HepG2 (cell line): ENCODE results near the gene TRPT1. TPM values are rescaled to one million over a fixed set of nuclear protein-coding genes. Genes with fewer than 3 reads are reported as not detected.
A peak's percentile ranks its signal among the peaks of the same experiment; 100 is the strongest.

Experiments used
- ATAC-seq: fragments of 200-7000 bp; cut with Tn5 transposase; 3 replicates; pipeline ENCODE4 v1.9.1; 2020; ENCODE audit warnings: mild to moderate bottlenecking, moderate library complexity
- BruUV-seq: library from RNA; stranded (reverse); fragments of 400-500 nt; replicated peaks from 2 replicates; lab custom pipeline; 2021; lab: Mats Ljungman, UMichigan
- CTCF ChIA-PET: fragments of 300-600 bp; formaldehyde crosslinking; extraction: SDS; loops from one replicate; lab custom pipeline; 2021; ENCODE audit warnings: low total read pairs, inconsistent platforms, low intra/inter-chr PET ratio; lab: Yijun Ruan, JAX
- POLR2A ChIA-PET: fragments of 350-600 bp; sonication (Branson Sonifier 250); formaldehyde crosslinking; loops from one replicate; lab custom pipeline; 2020; ENCODE audit warnings: antibody characterized with exemption, inconsistent platforms; lab: Yijun Ruan, JAX
- DNase-seq: peaks from one replicate; pipeline ENCODE4 v3.0.0-alpha.2; 2015; ENCODE audit warnings: low spot score
- FAIRE-seq: peaks from 3 replicates; lab custom pipeline; 2011; peaks lifted over from hg19 to GRCh38; lab: Jason Lieb, UNC
- H2AFZ ChIP-seq: one replicate; pipeline ENCODE4 v1.6.1; 2011; ENCODE audit warnings: low read length, inconsistent platforms
- H3K27ac ChIP-seq: fragments of 300-600 bp; 3 replicates; pipeline ENCODE4 v1.8.0; 2011; ENCODE audit warnings: mixed run types, mild to moderate bottlenecking, mixed read lengths, low read length, inconsistent platforms; ENCODE audit not compliant: insufficient read depth; ENCODE audit errors: extremely low read length
- H3K27me3 ChIP-seq, 2 experiments: fragments of 200-600 bp in 1 of 2; 2 replicates in 1 of 2; 3 replicates in 1 of 2; pipeline versions ENCODE4 v1.6.0 to v1.8.0; 2011; ENCODE audit warnings: low read length in 2 of 2, mild to moderate bottlenecking in 2 of 2, moderate library complexity in 2 of 2, inconsistent platforms in 1 of 2; ENCODE audit not compliant: insufficient read depth in 2 of 2, control insufficient read depth in 1 of 2
- H3K36me3 ChIP-seq, 2 experiments: fragments of 200-600 bp in 1 of 2; replicated peaks in 1 of 2; 2 replicates in 1 of 2; 3 replicates in 1 of 2; pipeline versions ENCODE4 v1.5.1 to v1.8.0; 2011; ENCODE audit warnings: low read length in 2 of 2, inconsistent platforms in 1 of 2; ENCODE audit not compliant: insufficient read depth in 2 of 2, control insufficient read depth in 1 of 2
- H3K4me1 ChIP-seq: 2 replicates; pipeline ENCODE4 v1.5.1; 2012; ENCODE audit warnings: low read length, inconsistent platforms; ENCODE audit not compliant: insufficient read depth
- H3K4me2 ChIP-seq: 2 replicates; pipeline ENCODE4 v1.6.0; 2011; ENCODE audit warnings: low read depth, low read length, inconsistent platforms
- H3K4me3 ChIP-seq, 3 experiments: fragments of 200-600 bp in 1 of 3; sonication (generic), shearing (Covaris generic) in 1 of 3; replicated peaks in 1 of 3; 2 replicates each; pipeline ENCODE4 v1.5.1; 2011 to 2016; ENCODE audit warnings: low read length in 3 of 3, inconsistent platforms in 2 of 3, low read depth in 2 of 3, mild to moderate bottlenecking in 2 of 3, control low read depth in 1 of 3, mixed read lengths in 1 of 3; ENCODE audit not compliant: insufficient read depth in 1 of 3
- H3K79me2 ChIP-seq: one replicate; pipeline ENCODE4 v1.6.1; 2011; ENCODE audit warnings: low read length, inconsistent platforms; ENCODE audit not compliant: insufficient read depth
- H3K9ac ChIP-seq: 2 replicates; pipeline ENCODE4 v1.6.0; 2011; ENCODE audit warnings: mild to moderate bottlenecking, low read depth, low read length, inconsistent platforms; ENCODE audit not compliant: insufficient read depth
- H3K9me3 ChIP-seq: 2 replicates; pipeline ENCODE4 v1.5.1; 2012; ENCODE audit warnings: mild to moderate bottlenecking, low read length
- H4K20me1 ChIP-seq: 2 replicates; pipeline ENCODE4 v1.6.0; 2011; ENCODE audit warnings: inconsistent platforms, mild to moderate bottlenecking, low read length, moderate library complexity; ENCODE audit not compliant: insufficient read depth
- DRAP1 ChIP-seq: IDR thresholded peaks from 2 replicates; pipeline ENCODE4 v1.6.1; 2016; ENCODE audit warnings: missing genetic modification reagents, missing compliant biosample characterization
- FOXJ3 ChIP-seq: sonication (generic); formaldehyde crosslinking; IDR thresholded peaks from 2 replicates; pipeline ENCODE4 v1.4.0; 2020; ENCODE audit warnings: missing genetic modification reagents, mild to moderate bottlenecking, borderline replicate concordance
- HNRNPLL ChIP-seq: fragments of 200-400 bp; formaldehyde crosslinking; IDR thresholded peaks from 2 replicates; pipeline ENCODE4 v1.6.1; 2017; ENCODE audit warnings: mild to moderate bottlenecking, low read depth, low read length; ENCODE audit not compliant: poor library complexity, severe bottlenecking
- MEF2D ChIP-seq: sonication (generic); formaldehyde crosslinking; IDR thresholded peaks from 2 replicates; pipeline ENCODE4 v1.5.1; 2020; ENCODE audit warnings: mild to moderate bottlenecking, missing genetic modification reagents
- PRPF4 ChIP-seq: fragments of 200-400 bp; formaldehyde crosslinking; IDR thresholded peaks from 2 replicates; pipeline ENCODE4 v1.6.1; 2016; ENCODE audit warnings: low read length, low read depth; ENCODE audit not compliant: poor library complexity, severe bottlenecking
- RELA ChIP-seq: sonication (generic); formaldehyde crosslinking; IDR thresholded peaks from 2 replicates; pipeline ENCODE4 v1.4.0; 2020; ENCODE audit warnings: missing genetic modification reagents
- SAFB2 ChIP-seq: sonication (generic); formaldehyde crosslinking; IDR thresholded peaks from 2 replicates; pipeline ENCODE4 v1.5.1; 2020; ENCODE audit warnings: missing genetic modification reagents, low read depth, mild to moderate bottlenecking, borderline replicate concordance
- SP4 ChIP-seq: sonication (generic); formaldehyde crosslinking; IDR thresholded peaks from 2 replicates; pipeline ENCODE4 v1.8.1; 2023; ENCODE audit warnings: mild to moderate bottlenecking, missing genetic modification reagents
- ZBTB38 ChIP-seq: sonication (generic); formaldehyde crosslinking; IDR thresholded peaks from 2 replicates; pipeline ENCODE4 v1.5.1; 2020; ENCODE audit warnings: mild to moderate bottlenecking, missing genetic modification reagents
- ZFP37 ChIP-seq: sonication (generic); formaldehyde crosslinking; IDR thresholded peaks from 2 replicates; pipeline ENCODE4 v1.4.0; 2020; ENCODE audit warnings: missing genetic modification reagents, borderline replicate concordance
- ZNF136 ChIP-seq: sonication (generic); formaldehyde crosslinking; IDR thresholded peaks from 2 replicates; pipeline ENCODE4 v1.8.1; 2022; ENCODE audit warnings: low read depth, mild to moderate bottlenecking, moderate library complexity, missing genetic modification reagents
- ZNF414 ChIP-seq: sonication (generic); formaldehyde crosslinking; IDR thresholded peaks from 2 replicates; pipeline ENCODE4 v1.5.0; 2020; ENCODE audit warnings: missing genetic modification reagents
- ZSCAN5A ChIP-seq: sonication (generic); formaldehyde crosslinking; IDR thresholded peaks from 2 replicates; pipeline ENCODE4 v1.8.0; 2022; ENCODE audit warnings: mild to moderate bottlenecking, missing genetic modification reagents, borderline replicate concordance
- WGBS: methylation state at CpG from one replicate; pipeline ENCODE4 v1.1.6; 2017; ENCODE audit warnings: low lambda C conversion rate; 5-methylcytosine and 5-hydroxymethylcytosine counted together
- in situ Hi-C: cut with HindIII; loops from 2 replicates; pipeline ENCODE4 v1.10.0; 2017; ENCODE audit warnings: low pct_unique_long_range_greater_than_20kb; ENCODE audit not compliant: extremely low pct_ligation_motif_present
- intact Hi-C: fragments of 100-400 bp; cut with micrococcal nuclease; formaldehyde crosslinking; loops from one replicate; pipeline ENCODE4 v1.10.0; 2022; ENCODE audit not compliant: unreplicated experiment
- polyA plus RNA-seq, 8 experiments: library from polyadenylated mRNA; depleted of rRNA in 3 of 8; stranded (reverse) in 7 of 8; unstranded in 1 of 8; fragments of >200 nt; fragmentation: Illumina TruSeq in 4 of 8; extraction: Trizol in 4 of 8; gene quantifications; 2 replicates each; pipeline versions ENCODE4 v1.2.1 to v1.2.3, GENCODE V29; 2011 to 2016; ENCODE audit warnings: low read depth in 4 of 8, missing spikeins in 1 of 8, mixed read lengths in 1 of 8; ENCODE audit not compliant: insufficient read depth in 1 of 8
- total RNA-seq, 5 experiments: library from RNA; depleted of rRNA; stranded (reverse); fragments of >200 nt; fragmentation: Illumina TruSeq; extraction: Trizol; gene quantifications; 2 replicates each; pipeline ENCODE4 v1.2.3, GENCODE V29; 2016; ENCODE audit warnings: low read depth in 1 of 5
- TF ChIP-seq, protein P1 (sequence below): sonication (generic); formaldehyde crosslinking; IDR thresholded peaks from 2 replicates; pipeline ENCODE4 v1.4.0; 2020; ENCODE audit warnings: missing genetic modification reagents, mild to moderate bottlenecking, borderline replicate concordance

The TRPT1 gene
- total and polyA plus RNA-seq, 2 of the 13 experiments (the other 11 are each of a cell fraction or from before 2014, with no cell fraction given), result 24.8 to 40.7 TPM

DNA sequence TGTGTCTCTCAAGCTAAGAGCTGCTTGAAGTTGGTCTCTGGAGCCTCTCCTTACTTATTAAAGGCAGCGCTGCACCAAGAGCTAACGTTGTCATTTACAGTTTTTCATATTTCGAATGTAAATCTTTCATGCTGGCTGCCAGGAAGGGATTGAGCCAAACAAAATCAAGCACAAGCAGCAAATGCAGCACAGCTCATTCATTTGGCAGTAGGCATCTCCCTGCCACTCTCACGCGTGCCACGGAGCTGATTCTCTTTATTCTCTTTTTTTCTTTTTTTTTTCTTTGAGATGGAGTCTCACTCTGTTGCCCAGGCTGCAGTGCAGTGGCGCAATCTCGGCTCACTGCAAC is 7.0 kb upstream of the TRPT1 start:
- Histone ChIP-seq H3K79me2 (peaks cover 3% of the 10 kb centered on the region), H3K9me3 (no peaks in the 10 kb centered on the region), H4K20me1 (no peaks in the 10 kb centered on the region), H3K27me3 (no peaks in the 10 kb centered on the region), H3K4me2 (peak overlapping the region; percentile 70; the same call in 1 of the 2 replicates), H3K36me3 (no peaks in the 10 kb centered on the region), H3K4me1 (peaks cover 68% of the 10 kb centered on the region), H3K4me3 (peak overlapping the region in 1 of 3 experiments; percentile 50; a peak in 1 of 6 replicates), H3K27ac (no peak overlapping the region), H2AFZ (no peak overlapping the region), H3K9ac (0 out of 2 replicates have a peak overlapping the region, but pooled peaks have one; percentile 3)
- ChIA-PET CTCF (no interaction called here), POLR2A (interaction anchor here (0.5 to 1.8 kb wide), 3 partner anchors 8 to 210 kb away, joined by 3 to 6 read pairs (median 3); partner anchors contain the start of gene FKBP2)
- in situ Hi-C loops, result no loop called here
- intact Hi-C loops, result no loop called here
- WGBS, result 96% methylated on average over 8 of the region's 8 CpGs
- no peak for DNase-seq
- no TSS peak for BruUV-seq
- no peak for FAIRE-seq
- ATAC-seq, result no peak
- TF ChIP-seq FOXJ3 (CRISPR knock-in tag), result no peak
- TF ChIP-seq ZNF136 (CRISPR knock-in tag), result no peak
- TF ChIP-seq MEF2D (CRISPR knock-in tag), result no peak
- no peak for TF ChIP-seq RELA (CRISPR knock-in tag)
- no peak for TF ChIP-seq HNRNPLL
- no peak for TF ChIP-seq PRPF4
- TF ChIP-seq ZSCAN5A, result no peak
- TF ChIP-seq SP4 (CRISPR knock-in tag), result no peak
- no peak for TF ChIP-seq ZNF414 (CRISPR knock-in tag)
- no peak for TF ChIP-seq DRAP1 (CRISPR knock-in tag)
- no peak for TF ChIP-seq ZFP37 (CRISPR knock-in tag)
- no peak for TF ChIP-seq ZBTB38 (CRISPR knock-in tag)
- no peak for TF ChIP-seq SAFB2 (CRISPR knock-in tag)
- TF ChIP-seq, protein P1, sequence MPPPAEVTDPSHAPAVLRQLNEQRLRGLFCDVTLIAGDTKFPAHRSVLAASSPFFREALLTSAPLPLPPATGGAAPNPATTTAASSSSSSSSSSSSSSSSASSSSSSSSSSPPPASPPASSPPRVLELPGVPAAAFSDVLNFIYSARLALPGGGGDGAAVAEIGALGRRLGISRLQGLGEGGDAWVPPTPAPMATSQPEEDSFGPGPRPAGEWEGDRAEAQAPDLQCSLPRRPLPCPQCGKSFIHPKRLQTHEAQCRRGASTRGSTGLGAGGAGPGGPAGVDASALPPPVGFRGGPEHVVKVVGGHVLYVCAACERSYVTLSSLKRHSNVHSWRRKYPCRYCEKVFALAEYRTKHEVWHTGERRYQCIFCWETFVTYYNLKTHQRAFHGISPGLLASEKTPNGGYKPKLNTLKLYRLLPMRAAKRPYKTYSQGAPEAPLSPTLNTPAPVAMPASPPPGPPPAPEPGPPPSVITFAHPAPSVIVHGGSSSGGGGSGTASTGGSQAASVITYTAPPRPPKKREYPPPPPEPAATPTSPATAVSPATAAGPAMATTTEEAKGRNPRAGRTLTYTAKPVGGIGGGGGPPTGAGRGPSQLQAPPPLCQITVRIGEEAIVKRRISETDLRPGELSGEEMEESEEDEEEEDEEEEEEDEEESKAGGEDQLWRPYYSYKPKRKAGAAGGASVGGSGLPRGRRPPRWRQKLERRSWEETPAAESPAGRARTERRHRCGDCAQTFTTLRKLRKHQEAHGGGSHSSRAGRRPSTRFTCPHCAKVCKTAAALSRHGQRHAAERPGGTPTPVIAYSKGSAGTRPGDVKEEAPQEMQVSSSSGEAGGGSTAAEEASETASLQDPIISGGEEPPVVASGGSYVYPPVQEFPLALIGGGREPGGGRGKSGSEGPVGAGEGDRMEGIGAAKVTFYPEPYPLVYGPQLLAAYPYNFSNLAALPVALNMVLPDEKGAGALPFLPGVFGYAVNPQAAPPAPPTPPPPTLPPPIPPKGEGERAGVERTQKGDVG (CRISPR knock-in tag), result no peak
